Measurements from ENCODE around the gene PNLIP. TPM values are rescaled to one million over a fixed set of nuclear protein-coding genes. Genes with fewer than 3 reads are reported as not detected.

The PNLIP gene
- polyA plus RNA-seq, 2 of the 4 experiments (the other 2 are of a cell fraction): not detected

DNA sequence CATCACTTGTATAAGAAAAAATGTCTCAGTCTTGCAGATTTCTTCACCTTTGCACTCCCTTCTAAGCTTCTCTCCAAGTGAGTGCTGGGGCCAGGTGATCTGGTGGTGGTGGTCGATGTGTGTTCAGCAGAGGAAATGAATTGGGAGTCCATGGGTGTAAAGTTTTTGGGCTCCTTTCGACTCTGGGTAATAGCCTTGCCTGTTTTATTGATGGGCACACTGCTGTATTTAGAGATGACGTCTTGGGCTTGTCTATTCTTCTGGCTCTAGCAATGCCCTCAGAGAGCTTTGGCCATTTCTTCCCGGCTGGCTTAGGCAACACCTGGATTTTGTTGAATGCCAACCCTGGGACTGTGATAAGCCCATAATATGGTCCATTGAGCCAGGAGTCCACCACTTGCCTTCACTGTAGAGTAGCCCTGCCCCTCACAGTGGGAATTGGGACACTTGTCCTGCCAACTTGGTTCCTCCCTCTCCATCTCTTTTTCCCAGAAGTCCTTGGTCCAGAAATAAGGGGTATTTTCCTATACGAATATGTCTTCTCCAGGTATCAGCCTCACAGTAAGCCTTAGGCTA, 11.7 kb downstream of the PNLIP start:
- TF ChIP-seq HDAC2 (IDR thresholded peaks at IDR 0.05) (no peak), SMC3 (IDR thresholded peaks at IDR 0.05) (no peak), BHLHE40 (IDR thresholded peaks at IDR 0.05; ENCODE audit: low read depth, low read length) (no peak), JUNB (IDR thresholded peaks at IDR 0.05) (no peak)
- FAIRE-seq: no peak
- Histone ChIP-seq H3K4me3 (no peak overlapping the region), H3K4me1 (no peaks in the 10 kb centered on the region), H3K4me2 (no peak overlapping the region), H3K27ac (no peak overlapping the region), H3K9me3 (no peaks in the 10 kb centered on the region)
- no peak for ATAC-seq
- WGBS (ENCODE audit: missing lambda C conversion rate): 5% methylated on average over 5 of the region's 5 CpGs
- ChIA-PET POLR2A (no interaction called here), CTCF (interaction anchor here (1.1 kb wide), 1 partner anchor 11 kb away, joined by 3 read pairs; no protein-coding TSS in a partner anchor)
- no peak for DNase-seq (ENCODE audit: low read depth in 1 of 2, low spot score in 1 of 2)

- ChIA-PET POLR2A (no interaction called here), CTCF (no interaction called here)
- no peak for ATAC-seq
Observed at GRCh38 chr10:116565534-116565933, 19.8 kb downstream of the PNLIP start.

GRCh38 chr10:116566932-116567331, 21.2 kb downstream of the PNLIP start:
- H3K4me2 ChIP-seq: no peak overlapping the region
- H3K9me3 ChIP-seq: no peaks in the 10 kb centered on the region
- POLR2A ChIA-PET: no interaction called here
- CTCF ChIA-PET: no interaction called here
- H3K4me1 ChIP-seq: no peaks in the 10 kb centered on the region
- FAIRE-seq (no peak), ATAC-seq (no peak), DNase-seq (ENCODE audit: low read depth in 1 of 2, low spot score in 1 of 2) (no peak)
- H3K4me3 ChIP-seq: no peak overlapping the region
- H3K27ac ChIP-seq: no peak overlapping the region
- TF ChIP-seq SREBF2 (IDR thresholded peaks at IDR 0.05) (no peak), TFCP2L1 (CRISPR knock-in tag; IDR thresholded peaks at IDR 0.05) (no peak), TP53 (CRISPR knock-in tag; IDR thresholded peaks at IDR 0.05) (no peak), POLR2A (IDR thresholded peaks at IDR 0.05; ENCODE audit: low read length) (no peak), ESRRA (IDR thresholded peaks at IDR 0.05; ENCODE audit: borderline replicate concordance, low read length) (no peak), JUN (IDR thresholded peaks at IDR 0.05) (no peak), CHD2 (IDR thresholded peaks at IDR 0.05; ENCODE audit: low read length, partially characterized antibody) (no peak), RCOR1 (IDR thresholded peaks at IDR 0.05; ENCODE audit: low read depth, low read length) (no peak), ZNF302 (CRISPR knock-in tag; IDR thresholded peaks at IDR 0.05) (no peak), KDM1A (IDR thresholded peaks at IDR 0.05; ENCODE audit: low read depth) (no peak), EHF (CRISPR knock-in tag; IDR thresholded peaks at IDR 0.05) (no peak), EHMT2 (IDR thresholded peaks at IDR 0.05; ENCODE audit: low read depth) (no peak), CEBPB (IDR thresholded peaks at IDR 0.05) (no peak), MAFK (IDR thresholded peaks at IDR 0.05; ENCODE audit: partially characterized antibody) (no peak), CBX8 (IDR thresholded peaks at IDR 0.05) (no peak)
- TF ChIP-seq, protein P1, sequence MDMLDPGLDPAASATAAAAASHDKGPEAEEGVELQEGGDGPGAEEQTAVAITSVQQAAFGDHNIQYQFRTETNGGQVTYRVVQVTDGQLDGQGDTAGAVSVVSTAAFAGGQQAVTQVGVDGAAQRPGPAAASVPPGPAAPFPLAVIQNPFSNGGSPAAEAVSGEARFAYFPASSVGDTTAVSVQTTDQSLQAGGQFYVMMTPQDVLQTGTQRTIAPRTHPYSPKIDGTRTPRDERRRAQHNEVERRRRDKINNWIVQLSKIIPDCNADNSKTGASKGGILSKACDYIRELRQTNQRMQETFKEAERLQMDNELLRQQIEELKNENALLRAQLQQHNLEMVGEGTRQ (IDR thresholded peaks at IDR 0.05): no peak

More at GRCh38 chr10:116565534-116565933, 19.8 kb downstream of the PNLIP start:
- DNase-seq (ENCODE audit: low read depth in 1 of 2, low spot score in 1 of 2) (no peak), FAIRE-seq (no peak)
- Histone ChIP-seq H3K4me3 (no peak overlapping the region), H3K4me2 (no peak overlapping the region), H3K9me3 (no peaks in the 10 kb centered on the region), H3K4me1 (no peaks in the 10 kb centered on the region), H3K27ac (no peak overlapping the region)
- WGBS (ENCODE audit: missing lambda C conversion rate): 51% methylated on average over 8 of the region's 8 CpGs
- TF ChIP-seq FOXS1 (CRISPR knock-in tag; IDR thresholded peaks at IDR 0.05) (no peak), FOSL2 (IDR thresholded peaks at IDR 0.05) (no peak), FOSL2 (CRISPR knock-in tag; IDR thresholded peaks at IDR 0.05) (no peak), HMGXB4 (CRISPR knock-in tag; IDR thresholded peaks at IDR 0.05; ENCODE audit: borderline replicate concordance) (no peak), RNF2 (IDR thresholded peaks at IDR 0.05; ENCODE audit: borderline replicate concordance, low read depth) (no peak), MAFK (IDR thresholded peaks at IDR 0.05; ENCODE audit: partially characterized antibody) (peak; percentile 98), EHF (CRISPR knock-in tag; IDR thresholded peaks at IDR 0.05) (no peak)
- TF ChIP-seq, protein P2, sequence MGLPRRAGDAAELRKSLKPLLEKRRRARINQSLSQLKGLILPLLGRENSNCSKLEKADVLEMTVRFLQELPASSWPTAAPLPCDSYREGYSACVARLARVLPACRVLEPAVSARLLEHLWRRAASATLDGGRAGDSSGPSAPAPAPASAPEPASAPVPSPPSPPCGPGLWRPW (IDR thresholded peaks at IDR 0.05): no peak

Data from A549 (cell line).